Embryonic facial prominence (tissue), 1 donor: Measurements from ENCODE around the gene RSL24D1.
"Not testable (repeated sequence)": the region's sequence is repeated elsewhere in the genome, so short reads cannot be mapped to it uniquely, and the experiment has no call there.

Experiments
- DNase-seq: peaks from one replicate; pipeline ENCODE4 v3.0.0-alpha.2; 2016; ENCODE audit errors: extremely low spot score

RSL24D1 gene

GRCh38 chr15:55218056-55218455 lies 21.3 kb upstream of the RSL24D1 start:
- DNase-seq, result no peak

GRCh38 chr15:55204464-55204863 lies 7.7 kb upstream of the RSL24D1 start:
- DNase-seq, result no peak

- no peak for DNase-seq
Measured at GRCh38 chr15:55202206-55202605, 5.5 kb upstream of the RSL24D1 start.

GRCh38 chr15:55198706-55199105 lies 2.0 kb upstream of the RSL24D1 start:
- DNase-seq, result no peak

- DNase-seq, result no peak
Measured at GRCh38 chr15:55197719-55198118, 978 bp upstream of the RSL24D1 start.

- no peak for DNase-seq
Measured at GRCh38 chr15:55197362-55197705, 593 bp upstream of the RSL24D1 start.

- no peak for DNase-seq
Measured at GRCh38 chr15:55195996-55196395, 745 bp downstream of the RSL24D1 start.

GRCh38 chr15:55194256-55194655 lies 2.5 kb downstream of the RSL24D1 start:
- no peak for DNase-seq

GRCh38 chr15:55186331-55186730 lies 10.4 kb downstream of the RSL24D1 start:
- DNase-seq, result no peak

GRCh38 chr15:55183679-55184078 lies 13.1 kb downstream of the RSL24D1 start:
- no peak for DNase-seq

- DNase-seq, result no peak
Measured at GRCh38 chr15:55179141-55179540, 17.6 kb downstream of the RSL24D1 start.

GRCh38 chr15:55170361-55170760 lies 26.4 kb downstream of the RSL24D1 start:
- DNase-seq, result no peak

GRCh38 chr15:55168350-55168974 lies 28.3 kb downstream of the RSL24D1 start:
- DNase-seq, result peak; percentile 35

GRCh38 chr15:55164284-55164683 lies 32.5 kb downstream of the RSL24D1 start:
- no peak for DNase-seq

GRCh38 chr15:55151631-55152030 lies 45.1 kb downstream of the RSL24D1 start:
- DNase-seq, result no peak

GRCh38 chr15:55143132-55143531 lies 53.6 kb downstream of the RSL24D1 start:
- not testable (repeated sequence) for DNase-seq

GRCh38 chr15:55133972-55134371 lies 62.8 kb downstream of the RSL24D1 start:
- DNase-seq, result no peak

- DNase-seq, result no peak
Measured at GRCh38 chr15:55132672-55133071, 64.1 kb downstream of the RSL24D1 start.
